WTC11 (cell line): ENCODE measurements around the gene SLC35G2. TPM values are rescaled to one million over a fixed set of nuclear protein-coding genes. Genes with fewer than 3 reads are reported as not detected.

Experiments
- ATAC-seq: fragments of 200-7000 bp; cut with Tn5 transposase; 2 replicates; pipeline ENCODE4 v1.10.0; 2021; ENCODE audit warnings: mild to moderate bottlenecking, moderate library complexity
- CTCF ChIA-PET: fragments of 300-600 bp; sonication (Branson Sonifier 250); formaldehyde crosslinking; loops from one replicate; lab custom pipeline; 2021; ENCODE audit warnings: antibody characterized with exemption; lab: Charles Lee
- POLR2A ChIA-PET: fragments of 350-600 bp; sonication (Branson Sonifier 250); formaldehyde crosslinking; loops from one replicate; lab custom pipeline; 2021; ENCODE audit warnings: antibody characterized with exemption; lab: Charles Lee
- DNase-seq: peaks from one replicate; pipeline ENCODE4 v3.0.0; 2021; ENCODE audit warnings: low spot score
- H3K27ac Mint-ChIP-seq: 2 replicates; pipeline ENCODE4 v1.8.0; 2021; ENCODE audit warnings: mixed read lengths
- H3K27me3 Mint-ChIP-seq: 2 replicates; pipeline ENCODE4 v1.8.0; 2021; ENCODE audit warnings: low read depth, mild to moderate bottlenecking, moderate library complexity, mixed read lengths
- H3K36me3 Mint-ChIP-seq: 2 replicates; pipeline ENCODE4 v1.8.0; 2021; ENCODE audit warnings: mixed read lengths
- H3K4me1 Mint-ChIP-seq: 2 replicates; pipeline ENCODE4 v1.8.0; 2022; ENCODE audit warnings: mixed read lengths
- H3K4me3 Mint-ChIP-seq: 2 replicates; pipeline ENCODE4 v1.8.0; 2021; ENCODE audit warnings: mild to moderate bottlenecking, moderate library complexity, mixed read lengths
- H3K9me3 Mint-ChIP-seq: 2 replicates; pipeline ENCODE4 v1.8.0; 2021; ENCODE audit warnings: mixed read lengths
- CREB1 ChIP-seq: sonication (generic); formaldehyde crosslinking; IDR thresholded peaks from 2 replicates; pipeline ENCODE4 v1.8.0; 2023; ENCODE audit warnings: mild to moderate bottlenecking, missing genetic modification reagents
- FOXJ3 ChIP-seq: sonication (generic); formaldehyde crosslinking; IDR thresholded peaks from 2 replicates; pipeline ENCODE4 v1.9.0; 2021; ENCODE audit warnings: missing genetic modification reagents, mild to moderate bottlenecking, borderline replicate concordance
- NR1H2 ChIP-seq: sonication (generic); formaldehyde crosslinking; IDR thresholded peaks from 2 replicates; pipeline ENCODE4 v1.9.0; 2021; ENCODE audit warnings: mild to moderate bottlenecking, moderate library complexity, missing genetic modification reagents
- RELA ChIP-seq: sonication (generic); formaldehyde crosslinking; IDR thresholded peaks from 2 replicates; pipeline ENCODE4 v1.8.1; 2022; ENCODE audit warnings: missing genetic modification reagents, mild to moderate bottlenecking, borderline replicate concordance
- SMAD3 ChIP-seq: sonication (generic); formaldehyde crosslinking; IDR thresholded peaks from 2 replicates; pipeline ENCODE4 v1.8.0; 2022; ENCODE audit warnings: missing genetic modification reagents, mild to moderate bottlenecking, borderline replicate concordance
- SOX15 ChIP-seq: fragments of 250-450 bp; sonication (Bioruptor Pico); IDR thresholded peaks from 2 replicates; pipeline ENCODE4 v1.9.0; 2021; ENCODE audit warnings: mild to moderate bottlenecking
- TCF7 ChIP-seq: sonication (generic); formaldehyde crosslinking; IDR thresholded peaks from 2 replicates; pipeline ENCODE4 v1.8.0; 2022; ENCODE audit warnings: mild to moderate bottlenecking, low read depth, missing genetic modification reagents, moderate library complexity
- ZNF138 ChIP-seq: sonication (generic); formaldehyde crosslinking; conservative IDR thresholded peaks from 2 replicates; pipeline ENCODE4 v1.8.1; 2022; ENCODE audit warnings: mild to moderate bottlenecking, moderate library complexity, missing genetic modification reagents
- ZNF396 ChIP-seq: fragments of 250-450 bp; sonication (Bioruptor Pico); IDR thresholded peaks from 2 replicates; pipeline ENCODE4 v1.8.0; 2021; ENCODE audit warnings: mild to moderate bottlenecking, moderate library complexity, borderline replicate concordance
- ZNF423 ChIP-seq: fragments of 250-450 bp; sonication (Bioruptor Pico); IDR thresholded peaks from 2 replicates; pipeline ENCODE4 v2.1.2; 2022; ENCODE audit warnings: mild to moderate bottlenecking, moderate library complexity
- total RNA-seq: library from RNA; stranded (reverse); gene quantifications from 3 replicates; pipeline ENCODE4 v1.2.3, GENCODE V29; 2021
- TF ChIP-seq, protein P1 (sequence below): sonication (generic); formaldehyde crosslinking; IDR thresholded peaks from 2 replicates; pipeline ENCODE4 v1.8.1; 2023; ENCODE audit warnings: mild to moderate bottlenecking, moderate library complexity, missing genetic modification reagents
- TF ChIP-seq, protein P2 (sequence below): sonication (generic); formaldehyde crosslinking; IDR thresholded peaks from 2 replicates; pipeline ENCODE4 v1.8.1; 2022; ENCODE audit warnings: mild to moderate bottlenecking, moderate library complexity, missing genetic modification reagents
- TF ChIP-seq, protein P3 (sequence below): fragments of 200-600 bp; IDR thresholded peaks from 2 replicates; pipeline ENCODE4 v1.8.0; 2022; ENCODE audit warnings: antibody characterized with exemption
- TF ChIP-seq, protein P4 (sequence below): fragments of 250-450 bp; sonication (Bioruptor Pico); conservative IDR thresholded peaks from 2 replicates; pipeline ENCODE4 v1.9.0; 2021; ENCODE audit warnings: mild to moderate bottlenecking
- TF ChIP-seq, protein P5 (sequence below): sonication (generic); formaldehyde crosslinking; IDR thresholded peaks from 2 replicates; pipeline ENCODE4 v1.8.0; 2022; ENCODE audit warnings: mild to moderate bottlenecking, missing genetic modification reagents
- TF ChIP-seq, protein P6 (sequence below): sonication (generic); formaldehyde crosslinking; IDR thresholded peaks from 2 replicates; pipeline ENCODE4 v1.8.0; 2022; ENCODE audit warnings: mild to moderate bottlenecking, missing genetic modification reagents
- TF ChIP-seq, protein P7 (sequence below): sonication (generic); formaldehyde crosslinking; IDR thresholded peaks from 2 replicates; pipeline ENCODE4 v1.8.0; 2023; ENCODE audit warnings: missing genetic modification reagents, mild to moderate bottlenecking, borderline replicate concordance

Gene SLC35G2
- total RNA-seq, 1 experiment from 2014 or later: 3.6 TPM

DNA sequence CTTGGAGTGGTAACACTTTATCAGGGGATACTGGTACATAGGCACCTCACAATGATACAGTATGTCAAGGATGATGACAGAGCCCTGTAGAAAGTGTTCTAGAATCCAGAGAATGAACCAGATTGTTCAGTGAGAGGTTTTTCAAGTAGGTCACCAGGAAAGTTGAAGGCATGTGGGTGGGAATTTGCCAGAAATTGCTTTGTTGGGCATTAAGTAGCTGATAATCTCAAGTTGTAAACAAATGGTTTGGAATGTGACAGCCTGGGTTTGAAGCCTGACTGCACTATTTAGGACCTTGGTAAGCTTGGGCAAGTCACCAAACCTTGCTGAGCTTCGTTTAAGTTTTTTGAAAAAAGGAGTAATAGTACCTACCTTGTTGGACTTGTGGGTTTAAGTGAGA, 12.5 kb downstream of the SLC35G2 start:
- TF ChIP-seq RELA (CRISPR knock-in tag) (no peak), CREB1 (CRISPR knock-in tag) (no peak), ZNF423 (CRISPR knock-in tag) (no peak), ZNF396 (no peak), NR1H2 (CRISPR knock-in tag) (no peak), FOXJ3 (CRISPR knock-in tag) (no peak), SMAD3 (no peak), SOX15 (no peak), ZNF138 (no peak), TCF7 (CRISPR knock-in tag) (no peak)
- TF ChIP-seq, protein P1, sequence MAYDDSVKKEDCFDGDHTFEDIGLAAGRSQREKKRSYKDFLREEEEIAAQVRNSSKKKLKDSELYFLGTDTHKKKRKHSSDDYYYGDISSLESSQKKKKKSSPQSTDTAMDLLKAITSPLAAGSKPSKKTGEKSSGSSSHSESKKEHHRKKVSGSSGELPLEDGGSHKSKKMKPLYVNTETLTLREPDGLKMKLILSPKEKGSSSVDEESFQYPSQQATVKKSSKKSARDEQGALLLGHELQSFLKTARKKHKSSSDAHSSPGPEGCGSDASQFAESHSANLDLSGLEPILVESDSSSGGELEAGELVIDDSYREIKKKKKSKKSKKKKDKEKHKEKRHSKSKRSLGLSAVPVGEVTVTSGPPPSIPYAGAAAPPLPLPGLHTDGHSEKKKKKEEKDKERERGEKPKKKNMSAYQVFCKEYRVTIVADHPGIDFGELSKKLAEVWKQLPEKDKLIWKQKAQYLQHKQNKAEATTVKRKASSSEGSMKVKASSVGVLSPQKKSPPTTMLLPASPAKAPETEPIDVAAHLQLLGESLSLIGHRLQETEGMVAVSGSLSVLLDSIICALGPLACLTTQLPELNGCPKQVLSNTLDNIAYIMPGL (CRISPR knock-in tag): no peak
- TF ChIP-seq, protein P2, sequence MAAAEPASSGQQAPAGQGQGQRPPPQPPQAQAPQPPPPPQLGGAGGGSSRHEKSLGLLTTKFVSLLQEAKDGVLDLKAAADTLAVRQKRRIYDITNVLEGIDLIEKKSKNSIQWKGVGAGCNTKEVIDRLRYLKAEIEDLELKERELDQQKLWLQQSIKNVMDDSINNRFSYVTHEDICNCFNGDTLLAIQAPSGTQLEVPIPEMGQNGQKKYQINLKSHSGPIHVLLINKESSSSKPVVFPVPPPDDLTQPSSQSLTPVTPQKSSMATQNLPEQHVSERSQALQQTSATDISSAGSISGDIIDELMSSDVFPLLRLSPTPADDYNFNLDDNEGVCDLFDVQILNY (CRISPR knock-in tag): no peak
- TF ChIP-seq, protein P3, sequence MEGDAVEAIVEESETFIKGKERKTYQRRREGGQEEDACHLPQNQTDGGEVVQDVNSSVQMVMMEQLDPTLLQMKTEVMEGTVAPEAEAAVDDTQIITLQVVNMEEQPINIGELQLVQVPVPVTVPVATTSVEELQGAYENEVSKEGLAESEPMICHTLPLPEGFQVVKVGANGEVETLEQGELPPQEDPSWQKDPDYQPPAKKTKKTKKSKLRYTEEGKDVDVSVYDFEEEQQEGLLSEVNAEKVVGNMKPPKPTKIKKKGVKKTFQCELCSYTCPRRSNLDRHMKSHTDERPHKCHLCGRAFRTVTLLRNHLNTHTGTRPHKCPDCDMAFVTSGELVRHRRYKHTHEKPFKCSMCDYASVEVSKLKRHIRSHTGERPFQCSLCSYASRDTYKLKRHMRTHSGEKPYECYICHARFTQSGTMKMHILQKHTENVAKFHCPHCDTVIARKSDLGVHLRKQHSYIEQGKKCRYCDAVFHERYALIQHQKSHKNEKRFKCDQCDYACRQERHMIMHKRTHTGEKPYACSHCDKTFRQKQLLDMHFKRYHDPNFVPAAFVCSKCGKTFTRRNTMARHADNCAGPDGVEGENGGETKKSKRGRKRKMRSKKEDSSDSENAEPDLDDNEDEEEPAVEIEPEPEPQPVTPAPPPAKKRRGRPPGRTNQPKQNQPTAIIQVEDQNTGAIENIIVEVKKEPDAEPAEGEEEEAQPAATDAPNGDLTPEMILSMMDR: no peak
- TF ChIP-seq, protein P4, sequence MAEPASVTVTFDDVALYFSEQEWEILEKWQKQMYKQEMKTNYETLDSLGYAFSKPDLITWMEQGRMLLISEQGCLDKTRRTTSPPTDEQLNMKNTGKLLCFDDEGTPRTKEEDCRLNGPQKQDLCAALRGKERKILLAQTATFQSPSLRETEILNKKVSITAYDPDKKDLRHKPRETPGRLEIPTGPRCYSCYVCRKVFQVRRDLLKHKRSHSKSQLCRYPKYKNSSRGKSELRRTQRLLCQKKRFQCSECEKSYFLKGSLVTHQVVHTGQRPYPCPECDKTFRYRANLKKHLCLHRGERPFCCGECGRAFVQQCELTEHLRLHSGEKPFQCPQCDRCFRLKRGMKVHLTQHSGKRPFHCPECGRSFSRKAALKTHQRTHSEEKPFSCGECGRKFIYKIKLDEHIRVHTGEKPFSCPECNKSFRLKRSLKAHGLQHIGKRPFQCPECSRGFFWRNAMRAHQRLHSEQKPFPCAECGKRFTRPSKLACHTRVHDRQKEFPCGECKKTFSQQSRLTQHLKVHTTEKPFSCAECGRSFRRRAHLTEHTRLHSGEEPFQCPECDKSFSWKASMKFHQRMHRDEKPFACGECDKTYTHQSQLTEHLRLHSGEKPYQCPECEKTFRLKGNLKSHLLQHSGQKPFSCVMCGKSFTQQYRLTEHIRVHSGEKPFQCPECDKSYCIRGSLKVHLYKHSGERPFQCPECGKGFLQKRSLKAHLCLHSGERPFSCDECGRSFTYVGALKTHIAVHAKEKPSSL (CRISPR knock-in tag): no peak
- TF ChIP-seq, protein P5, sequence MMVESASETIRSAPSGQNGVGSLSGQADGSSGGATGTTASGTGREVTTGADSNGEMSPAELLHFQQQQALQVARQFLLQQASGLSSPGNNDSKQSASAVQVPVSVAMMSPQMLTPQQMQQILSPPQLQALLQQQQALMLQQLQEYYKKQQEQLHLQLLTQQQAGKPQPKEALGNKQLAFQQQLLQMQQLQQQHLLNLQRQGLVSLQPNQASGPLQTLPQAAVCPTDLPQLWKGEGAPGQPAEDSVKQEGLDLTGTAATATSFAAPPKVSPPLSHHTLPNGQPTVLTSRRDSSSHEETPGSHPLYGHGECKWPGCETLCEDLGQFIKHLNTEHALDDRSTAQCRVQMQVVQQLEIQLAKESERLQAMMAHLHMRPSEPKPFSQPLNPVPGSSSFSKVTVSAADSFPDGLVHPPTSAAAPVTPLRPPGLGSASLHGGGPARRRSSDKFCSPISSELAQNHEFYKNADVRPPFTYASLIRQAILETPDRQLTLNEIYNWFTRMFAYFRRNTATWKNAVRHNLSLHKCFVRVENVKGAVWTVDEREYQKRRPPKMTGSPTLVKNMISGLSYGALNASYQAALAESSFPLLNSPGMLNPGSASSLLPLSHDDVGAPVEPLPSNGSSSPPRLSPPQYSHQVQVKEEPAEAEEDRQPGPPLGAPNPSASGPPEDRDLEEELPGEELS: no peak
- TF ChIP-seq, protein P6, sequence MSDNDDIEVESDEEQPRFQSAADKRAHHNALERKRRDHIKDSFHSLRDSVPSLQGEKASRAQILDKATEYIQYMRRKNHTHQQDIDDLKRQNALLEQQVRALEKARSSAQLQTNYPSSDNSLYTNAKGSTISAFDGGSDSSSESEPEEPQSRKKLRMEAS (CRISPR knock-in tag): no peak
- TF ChIP-seq, protein P7, sequence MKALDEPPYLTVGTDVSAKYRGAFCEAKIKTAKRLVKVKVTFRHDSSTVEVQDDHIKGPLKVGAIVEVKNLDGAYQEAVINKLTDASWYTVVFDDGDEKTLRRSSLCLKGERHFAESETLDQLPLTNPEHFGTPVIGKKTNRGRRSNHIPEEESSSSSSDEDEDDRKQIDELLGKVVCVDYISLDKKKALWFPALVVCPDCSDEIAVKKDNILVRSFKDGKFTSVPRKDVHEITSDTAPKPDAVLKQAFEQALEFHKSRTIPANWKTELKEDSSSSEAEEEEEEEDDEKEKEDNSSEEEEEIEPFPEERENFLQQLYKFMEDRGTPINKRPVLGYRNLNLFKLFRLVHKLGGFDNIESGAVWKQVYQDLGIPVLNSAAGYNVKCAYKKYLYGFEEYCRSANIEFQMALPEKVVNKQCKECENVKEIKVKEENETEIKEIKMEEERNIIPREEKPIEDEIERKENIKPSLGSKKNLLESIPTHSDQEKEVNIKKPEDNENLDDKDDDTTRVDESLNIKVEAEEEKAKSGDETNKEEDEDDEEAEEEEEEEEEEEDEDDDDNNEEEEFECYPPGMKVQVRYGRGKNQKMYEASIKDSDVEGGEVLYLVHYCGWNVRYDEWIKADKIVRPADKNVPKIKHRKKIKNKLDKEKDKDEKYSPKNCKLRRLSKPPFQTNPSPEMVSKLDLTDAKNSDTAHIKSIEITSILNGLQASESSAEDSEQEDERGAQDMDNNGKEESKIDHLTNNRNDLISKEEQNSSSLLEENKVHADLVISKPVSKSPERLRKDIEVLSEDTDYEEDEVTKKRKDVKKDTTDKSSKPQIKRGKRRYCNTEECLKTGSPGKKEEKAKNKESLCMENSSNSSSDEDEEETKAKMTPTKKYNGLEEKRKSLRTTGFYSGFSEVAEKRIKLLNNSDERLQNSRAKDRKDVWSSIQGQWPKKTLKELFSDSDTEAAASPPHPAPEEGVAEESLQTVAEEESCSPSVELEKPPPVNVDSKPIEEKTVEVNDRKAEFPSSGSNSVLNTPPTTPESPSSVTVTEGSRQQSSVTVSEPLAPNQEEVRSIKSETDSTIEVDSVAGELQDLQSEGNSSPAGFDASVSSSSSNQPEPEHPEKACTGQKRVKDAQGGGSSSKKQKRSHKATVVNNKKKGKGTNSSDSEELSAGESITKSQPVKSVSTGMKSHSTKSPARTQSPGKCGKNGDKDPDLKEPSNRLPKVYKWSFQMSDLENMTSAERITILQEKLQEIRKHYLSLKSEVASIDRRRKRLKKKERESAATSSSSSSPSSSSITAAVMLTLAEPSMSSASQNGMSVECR: no peak
- Mint-ChIP-seq H3K27ac (no peak overlapping the region), H3K4me3 (no peak overlapping the region), H3K4me1 (no peaks in the 10 kb centered on the region), H3K9me3 (peaks cover 33% of the 10 kb centered on the region), H3K27me3 (peaks cover 2% of the 10 kb centered on the region; the same call in 1 of the 2 replicates), H3K36me3 (peaks cover 14% of the 10 kb centered on the region)
- ATAC-seq (no peak), DNase-seq (no peak)
- CTCF ChIA-PET: no interaction called here
- POLR2A ChIA-PET: no interaction called here
